Karpas-422 (cell line): ENCODE measurements around the gene DCUN1D5. TPM values are rescaled to one million over a fixed set of nuclear protein-coding genes. Genes with fewer than 3 reads are reported as not detected.

Source experiments
- DNase-seq: peaks from one replicate; pipeline ENCODE4 v3.0.0-alpha.2; 2015
- H2AFZ ChIP-seq: fragments of 200-600 bp; sonication (generic); 2 replicates; pipeline ENCODE4 v1.6.1; 2014; ENCODE audit warnings: antibody characterized with exemption, low read length, mixed read lengths
- H3K27ac ChIP-seq: fragments of 200-600 bp; sonication (generic); 2 replicates; pipeline ENCODE4 v1.5.1; 2014; ENCODE audit warnings: mild to moderate bottlenecking, low read length, moderate library complexity
- H3K27me3 ChIP-seq: fragments of 200-600 bp; sonication (generic); 2 replicates; pipeline ENCODE4 v1.6.1; 2014; ENCODE audit warnings: low read length, mixed read lengths
- H3K36me3 ChIP-seq: fragments of 200-600 bp; sonication (generic); 2 replicates; pipeline ENCODE4 v1.6.1; 2014; ENCODE audit warnings: low read length, mixed read lengths; ENCODE audit not compliant: insufficient read depth
- H3K4me1 ChIP-seq: fragments of 200-600 bp; sonication (generic); 2 replicates; pipeline ENCODE4 v1.6.1; 2014; ENCODE audit warnings: mild to moderate bottlenecking, low read length, mixed read lengths
- H3K4me2 ChIP-seq: fragments of 200-600 bp; sonication (generic); 2 replicates; pipeline ENCODE4 v1.6.1; 2014; ENCODE audit warnings: low read length, low read depth, mild to moderate bottlenecking; ENCODE audit not compliant: poor library complexity, severe bottlenecking
- H3K4me3 ChIP-seq: fragments of 200-600 bp; sonication (generic); 2 replicates; pipeline ENCODE4 v1.5.1; 2014; ENCODE audit warnings: mild to moderate bottlenecking, antibody characterized with exemption, low read length, mixed read lengths
- H3K79me2 ChIP-seq: fragments of 200-600 bp; sonication (generic); 2 replicates; pipeline ENCODE4 v1.6.1; 2014; ENCODE audit warnings: mild to moderate bottlenecking, low read length, mixed read lengths
- H3K9ac ChIP-seq: fragments of 200-600 bp; sonication (generic); 2 replicates; pipeline ENCODE4 v1.6.0; 2014; ENCODE audit warnings: low read length
- H3K9me2 ChIP-seq: fragments of 200-600 bp; sonication (generic), shearing (Covaris generic); replicated peaks from 2 replicates; pipeline ENCODE4 v1.6.0; 2014; ENCODE audit warnings: mild to moderate bottlenecking, low read length, moderate library complexity; ENCODE audit not compliant: insufficient read depth
- H3K9me3 ChIP-seq: fragments of 300-700, 200-600 bp; sonication (generic); 2 replicates; pipeline ENCODE4 v1.6.1; 2014; ENCODE audit warnings: low read length, mixed read lengths
- H4K20me1 ChIP-seq: fragments of 200-600 bp; sonication (generic); 2 replicates; pipeline ENCODE4 v1.6.1; 2014; ENCODE audit warnings: mild to moderate bottlenecking, antibody characterized with exemption, low read length, low read depth; ENCODE audit not compliant: insufficient read depth
- total RNA-seq: library from RNA; depleted of rRNA; stranded (reverse); fragments of >200 nt; shearing (Covaris generic); gene quantifications from 2 replicates; pipeline ENCODE4 v1.2.3, GENCODE V29; 2014; ENCODE audit warnings: low replicate concordance

Gene DCUN1D5
- total RNA-seq, 1 experiment from 2014 or later: 243 TPM

DNA sequence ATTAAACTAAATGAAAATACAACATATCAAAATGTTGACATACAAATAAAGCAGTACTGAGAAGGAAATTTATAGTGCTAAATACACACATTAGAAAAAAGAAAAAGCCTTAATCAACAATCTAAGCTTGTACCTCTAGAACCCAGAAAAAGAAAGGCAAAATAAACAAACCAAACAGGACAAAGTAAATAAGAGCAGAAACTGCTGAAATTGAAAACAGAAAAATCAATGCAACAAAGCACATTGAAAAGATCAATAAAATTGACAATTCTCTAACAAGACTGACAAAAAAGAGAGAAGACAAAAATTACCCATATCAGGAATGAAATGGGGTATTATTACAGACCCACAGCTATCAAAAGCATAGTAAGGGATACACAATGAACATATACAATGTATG is 21.0 kb downstream of the DCUN1D5 start:
- Histone ChIP-seq H3K27ac (no peak overlapping the region), H4K20me1 (peaks cover 34% of the 10 kb centered on the region), H3K9me3 (no peaks in the 10 kb centered on the region), H2AFZ (no peak overlapping the region), H3K79me2 (peaks cover 94% of the 10 kb centered on the region), H3K9ac (no peak overlapping the region), H3K4me1 (peaks cover 34% of the 10 kb centered on the region), H3K36me3 (peaks cover 81% of the 10 kb centered on the region), H3K4me2 (peak overlapping the region; percentile 1), H3K4me3 (no peak overlapping the region), H3K9me2 (no peaks in the 10 kb centered on the region), H3K27me3 (no peaks in the 10 kb centered on the region)
- DNase-seq: no peak

DNA sequence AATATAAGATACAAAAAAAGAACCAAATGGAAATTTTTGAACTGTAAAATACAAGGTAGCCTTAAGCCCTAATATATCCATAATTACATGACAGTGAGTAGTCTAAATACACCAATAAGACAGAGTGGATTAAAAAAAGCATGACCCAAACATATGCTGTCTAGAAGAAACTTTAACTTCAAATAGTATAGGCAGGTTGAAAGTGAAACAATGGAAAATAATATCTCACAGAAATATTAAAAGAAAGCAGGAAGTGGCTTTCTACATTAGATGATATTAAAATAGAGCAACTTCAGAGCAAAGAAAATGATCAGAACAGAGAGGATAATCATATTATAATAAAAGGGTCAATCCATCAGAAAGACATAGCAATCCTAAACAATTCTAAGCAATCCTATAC is 21.8 kb downstream of the DCUN1D5 start:
- Histone ChIP-seq H3K27ac (peak overlapping the region; percentile 3; the same call in 1 of the 2 replicates), H2AFZ (no peak overlapping the region), H3K4me3 (no peak overlapping the region), H3K9me2 (no peaks in the 10 kb centered on the region), H3K36me3 (peaks cover 82% of the 10 kb centered on the region), H3K79me2 (peaks cover 92% of the 10 kb centered on the region), H3K4me1 (peaks cover 32% of the 10 kb centered on the region), H4K20me1 (peaks cover 34% of the 10 kb centered on the region), H3K9me3 (no peaks in the 10 kb centered on the region), H3K27me3 (no peaks in the 10 kb centered on the region), H3K4me2 (peak overlapping the region; percentile 1), H3K9ac (no peak overlapping the region)
- no peak for DNase-seq

DNA sequence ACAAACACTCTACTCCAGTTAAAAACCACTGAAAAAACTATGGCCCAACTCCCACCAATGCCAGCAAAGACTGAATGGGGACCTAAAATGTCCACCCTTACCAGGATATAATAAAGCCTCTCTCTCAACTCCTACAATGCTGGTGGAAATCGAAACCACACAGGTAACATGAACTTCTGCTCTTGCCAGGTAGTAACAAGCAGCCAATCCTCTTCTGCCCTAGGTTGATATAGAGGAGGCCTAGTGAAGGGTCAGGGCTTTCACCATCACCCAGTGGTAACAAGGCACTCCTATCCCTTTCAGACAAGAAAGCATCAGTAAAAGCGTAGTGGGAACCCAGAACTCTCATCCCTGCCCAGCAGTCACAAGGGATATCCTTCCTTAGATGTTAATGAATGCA is 22.6 kb downstream of the DCUN1D5 start:
- Histone ChIP-seq H3K79me2 (peaks cover 87% of the 10 kb centered on the region), H3K27me3 (no peaks in the 10 kb centered on the region), H3K4me2 (no peak overlapping the region), H3K9me3 (no peaks in the 10 kb centered on the region), H3K27ac (no peak overlapping the region), H3K9ac (no peak overlapping the region), H3K9me2 (no peaks in the 10 kb centered on the region), H4K20me1 (peaks cover 34% of the 10 kb centered on the region), H2AFZ (no peak overlapping the region), H3K4me1 (peaks cover 32% of the 10 kb centered on the region), H3K4me3 (no peak overlapping the region), H3K36me3 (peaks cover 82% of the 10 kb centered on the region)
- DNase-seq: no peak

DNA sequence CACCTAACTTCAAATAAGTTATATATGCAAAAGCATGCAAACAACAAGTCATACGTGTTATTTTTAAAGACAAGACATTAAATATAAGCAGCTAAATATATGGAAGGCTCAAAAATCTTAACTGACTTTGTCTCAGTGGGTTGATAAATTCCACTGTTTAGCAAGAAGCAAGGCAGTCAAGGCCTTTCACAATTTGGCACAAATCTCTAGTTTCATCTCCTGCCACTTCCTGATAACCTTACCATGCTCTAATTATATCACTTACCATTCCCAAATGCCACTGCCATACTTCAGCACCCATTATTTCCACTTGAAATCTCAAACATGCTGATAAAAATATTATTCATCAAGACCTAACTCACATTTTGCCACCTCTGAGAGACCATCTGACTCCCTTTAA is 24.8 kb downstream of the DCUN1D5 start:
- peaks cover 89% of the 10 kb centered on the region for H3K36me3 ChIP-seq
- H3K79me2 ChIP-seq: peaks cover 78% of the 10 kb centered on the region
- H3K27ac ChIP-seq: 0 out of 2 replicates have a peak overlapping the region, but pooled peaks have one; percentile 3

DNA sequence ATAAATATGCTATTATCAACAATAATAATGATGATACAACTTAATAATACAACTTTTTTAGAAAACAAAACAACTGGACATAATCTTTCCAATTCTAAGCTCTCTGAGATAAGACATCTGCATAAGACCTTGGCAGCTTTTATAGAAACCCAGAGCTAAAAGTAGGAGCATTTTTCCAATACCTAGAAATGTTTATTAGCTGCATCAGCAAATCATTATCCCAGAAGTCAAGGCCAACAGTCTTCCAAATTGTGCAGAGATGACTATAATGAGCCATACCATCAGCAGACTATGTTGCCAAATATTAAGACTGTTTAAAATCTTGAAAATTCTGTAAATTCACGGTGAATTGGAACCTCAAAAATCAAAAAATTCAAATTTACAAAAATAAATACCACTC is 30.3 kb downstream of the DCUN1D5 start:
- peaks cover 88% of the 10 kb centered on the region for H3K36me3 ChIP-seq
- no peak overlapping the region for H3K4me3 ChIP-seq
- no peaks in the 10 kb centered on the region for H3K4me1 ChIP-seq
- no peak overlapping the region for H3K4me2 ChIP-seq
- no peaks in the 10 kb centered on the region for H3K9me3 ChIP-seq
- no peak overlapping the region for H3K27ac ChIP-seq
- H3K9me2 ChIP-seq: no peaks in the 10 kb centered on the region
- no peak overlapping the region for H2AFZ ChIP-seq
- no peak for DNase-seq
- H3K9ac ChIP-seq: no peak overlapping the region
- H4K20me1 ChIP-seq: no peaks in the 10 kb centered on the region
- H3K27me3 ChIP-seq: no peaks in the 10 kb centered on the region
- H3K79me2 ChIP-seq: peaks cover 34% of the 10 kb centered on the region

More for the DNA sequence above, 24.8 kb downstream of the DCUN1D5 start:
- Histone ChIP-seq H3K27me3 (no peaks in the 10 kb centered on the region), H3K9me3 (no peaks in the 10 kb centered on the region), H3K9ac (no peak overlapping the region), H4K20me1 (peaks cover 34% of the 10 kb centered on the region), H2AFZ (no peak overlapping the region), H3K4me1 (peaks cover 32% of the 10 kb centered on the region), H3K9me2 (no peaks in the 10 kb centered on the region), H3K4me3 (no peak overlapping the region), H3K4me2 (no peak overlapping the region)
- DNase-seq: no peak

DNA sequence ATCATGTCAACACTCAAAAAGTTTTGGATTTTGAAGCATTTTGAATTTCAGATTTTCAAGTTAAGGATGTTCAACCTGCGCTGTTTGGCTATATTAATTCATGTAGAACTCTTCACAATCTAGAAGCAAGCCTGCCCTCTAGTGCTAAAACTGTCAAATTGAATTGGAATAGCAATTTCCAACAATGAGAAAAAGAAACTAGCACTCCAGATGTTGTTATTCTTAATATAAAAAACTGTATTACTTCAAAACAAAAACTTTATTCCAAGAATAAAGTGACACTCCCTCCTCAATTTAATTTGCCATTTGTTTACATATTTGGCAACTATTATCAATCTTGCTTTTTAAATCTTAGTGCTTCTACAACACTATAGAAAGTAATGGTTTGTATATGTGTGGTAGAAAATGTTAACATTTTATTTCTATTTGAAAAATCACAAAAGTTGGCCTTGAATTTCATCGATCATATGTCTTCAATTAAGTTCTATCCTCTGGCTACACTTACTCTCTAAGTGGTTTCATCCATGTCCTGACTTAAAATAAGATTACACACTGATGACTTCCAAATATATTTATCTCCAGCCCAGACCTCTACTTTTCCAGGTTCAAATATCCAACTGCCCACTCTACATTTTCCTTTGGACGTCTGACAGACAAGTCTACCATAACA is 36.6 kb downstream of the DCUN1D5 start:
- H3K9ac ChIP-seq: no peak overlapping the region
- H3K4me1 ChIP-seq: no peaks in the 10 kb centered on the region
- H4K20me1 ChIP-seq: peaks cover 22% of the 10 kb centered on the region
- no peaks in the 10 kb centered on the region for H3K9me2 ChIP-seq
- H3K27me3 ChIP-seq: no peaks in the 10 kb centered on the region
- DNase-seq: peak; percentile 81
- H3K36me3 ChIP-seq: peaks cover 54% of the 10 kb centered on the region
- no peak overlapping the region for H3K27ac ChIP-seq
- no peaks in the 10 kb centered on the region for H3K79me2 ChIP-seq
- no peak overlapping the region for H2AFZ ChIP-seq
- no peak overlapping the region for H3K4me2 ChIP-seq
- no peak overlapping the region for H3K4me3 ChIP-seq
- no peaks in the 10 kb centered on the region for H3K9me3 ChIP-seq

DNA sequence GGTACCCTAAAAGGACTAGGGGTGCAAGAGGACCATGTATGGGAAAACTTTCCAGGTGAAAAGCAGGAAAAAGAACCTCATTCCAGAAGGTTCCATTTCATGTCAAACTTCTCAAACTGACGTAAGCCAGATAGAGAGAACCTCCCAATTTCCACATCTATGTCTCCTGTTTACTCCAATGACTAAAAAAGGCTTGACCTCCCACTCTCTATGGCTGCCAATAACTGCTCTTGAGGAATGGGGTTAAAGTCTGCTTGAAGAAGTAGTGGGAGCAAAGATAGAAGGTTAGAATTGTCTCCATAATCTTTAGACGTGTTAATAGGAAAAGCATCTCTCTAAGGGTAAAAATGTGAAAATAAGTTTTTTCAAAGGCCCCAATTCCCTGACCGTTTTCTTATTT is 38.0 kb downstream of the DCUN1D5 start:
- H4K20me1 ChIP-seq: peaks cover 22% of the 10 kb centered on the region
- no peak overlapping the region for H3K27ac ChIP-seq
- DNase-seq: no peak
- H3K4me2 ChIP-seq: no peak overlapping the region
- no peaks in the 10 kb centered on the region for H3K9me2 ChIP-seq
- no peaks in the 10 kb centered on the region for H3K27me3 ChIP-seq
- H2AFZ ChIP-seq: no peak overlapping the region
- H3K79me2 ChIP-seq: no peaks in the 10 kb centered on the region
- no peak overlapping the region for H3K9ac ChIP-seq
- H3K4me1 ChIP-seq: no peaks in the 10 kb centered on the region
- H3K4me3 ChIP-seq: no peak overlapping the region
- no peaks in the 10 kb centered on the region for H3K9me3 ChIP-seq
- peaks cover 43% of the 10 kb centered on the region; the same call in 1 of the 2 replicates for H3K36me3 ChIP-seq

DNA sequence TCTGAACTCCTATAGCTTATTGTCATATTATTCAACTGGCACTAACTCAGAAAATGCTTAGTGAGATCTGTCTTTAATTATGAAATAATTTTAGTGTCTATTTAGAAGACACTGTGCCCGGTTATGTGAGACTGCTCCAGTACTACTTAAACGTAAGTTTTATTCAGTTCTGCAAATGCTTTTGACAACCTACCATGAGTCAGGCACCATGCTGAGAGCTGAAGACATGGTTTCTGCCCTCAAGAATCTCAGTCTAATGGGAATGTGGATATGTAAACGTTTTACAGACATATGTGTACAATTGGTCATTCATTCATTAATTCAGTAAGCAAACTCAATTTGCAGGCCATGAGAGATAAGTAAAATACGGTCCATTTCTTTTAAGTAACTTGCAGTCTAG is 40.0 kb downstream of the DCUN1D5 start:
- Histone ChIP-seq H3K79me2 (no peaks in the 10 kb centered on the region), H3K9me2 (no peaks in the 10 kb centered on the region)

More for the DNA sequence above, 40.0 kb downstream of the DCUN1D5 start:
- no peak overlapping the region for H3K27ac ChIP-seq
- no peak overlapping the region for H3K4me2 ChIP-seq
- no peaks in the 10 kb centered on the region for H3K4me1 ChIP-seq
- no peaks in the 10 kb centered on the region for H3K27me3 ChIP-seq
- peaks cover 29% of the 10 kb centered on the region; the same call in 1 of the 2 replicates for H3K36me3 ChIP-seq
- H3K9ac ChIP-seq: no peak overlapping the region
- DNase-seq: no peak
- no peaks in the 10 kb centered on the region for H3K9me3 ChIP-seq
- H2AFZ ChIP-seq: no peak overlapping the region
- peaks cover 22% of the 10 kb centered on the region for H4K20me1 ChIP-seq
- H3K4me3 ChIP-seq: no peak overlapping the region
